Neural cell (in vitro differentiated cells): Measurements from ENCODE around the gene SETX. TPM values are rescaled to one million over a fixed set of nuclear protein-coding genes. Genes with fewer than 3 reads are reported as not detected.

Experiments
- H2AFZ ChIP-seq: fragments of 200-600, 300-800 bp; sonication (generic), shearing (Covaris generic); 2 replicates; pipeline ENCODE4 v1.6.0; 2014; ENCODE audit warnings: low read depth, mild to moderate bottlenecking, antibody characterized with exemption, low read length, moderate library complexity
- H3F3A ChIP-seq: fragments of 200-600 bp; shearing (Covaris generic); 2 replicates; pipeline ENCODE4 v1.6.1; 2016; ENCODE audit warnings: mild to moderate bottlenecking, moderate library complexity, mixed read lengths, antibody characterized with exemption, low read length; ENCODE audit not compliant: insufficient read depth, poor library complexity, severe bottlenecking
- H3K27ac ChIP-seq: fragments of 200-600, 300-800 bp; sonication (generic), shearing (Covaris generic); 2 replicates; pipeline ENCODE4 v1.5.1; 2014; ENCODE audit warnings: mild to moderate bottlenecking, low read length, moderate library complexity
- H3K27me3 ChIP-seq: fragments of 300-800, 200-600 bp; sonication (generic), shearing (Covaris generic); 2 replicates; pipeline ENCODE4 v1.6.0; 2014; ENCODE audit warnings: mild to moderate bottlenecking, low read depth, low read length, moderate library complexity; ENCODE audit not compliant: insufficient read depth
- H3K36me3 ChIP-seq: fragments of 300-800, 200-600 bp; sonication (generic), shearing (Covaris generic); 2 replicates; pipeline ENCODE4 v1.5.1; 2014; ENCODE audit warnings: mild to moderate bottlenecking, antibody characterized with exemption, low read length, moderate library complexity; ENCODE audit not compliant: insufficient read depth
- H3K4me2 ChIP-seq: fragments of 300-800, 200-600 bp; sonication (generic), shearing (Covaris generic); 2 replicates; pipeline ENCODE4 v1.6.0; 2014; ENCODE audit warnings: mild to moderate bottlenecking, low read length
- H3K4me3 ChIP-seq: fragments of 300-800, 200-600 bp; sonication (generic), shearing (Covaris generic); 2 replicates; pipeline ENCODE4 v1.5.1; 2014; ENCODE audit warnings: mild to moderate bottlenecking, low read length, moderate library complexity
- H3K79me2 ChIP-seq: fragments of 200-600 bp; shearing (Covaris generic); replicated peaks from 2 replicates; pipeline ENCODE4 v1.6.0; 2014; ENCODE audit warnings: mild to moderate bottlenecking, low read length, moderate library complexity; ENCODE audit not compliant: insufficient read depth
- H3K9ac ChIP-seq: fragments of 300-800, 200-600 bp; sonication (generic), shearing (Covaris generic); 2 replicates; pipeline ENCODE4 v1.6.1; 2016; ENCODE audit warnings: mild to moderate bottlenecking, low read length, mixed read lengths
- H3K9me2 ChIP-seq: fragments of 200-600 bp; shearing (Covaris generic); 2 replicates; pipeline ENCODE4 v1.6.1; 2016; ENCODE audit warnings: mild to moderate bottlenecking, low read length, mixed read lengths; ENCODE audit not compliant: insufficient read depth
- H3K9me3 ChIP-seq: fragments of 200-600, 300-800 bp; sonication (generic), shearing (Covaris generic); 2 replicates; pipeline ENCODE4 v1.6.1; 2016; ENCODE audit warnings: mild to moderate bottlenecking, mixed run types, low read length, moderate library complexity, mixed read lengths
- H4K20me1 ChIP-seq: fragments of 200-600 bp; shearing (Covaris generic); 2 replicates; pipeline ENCODE4 v1.6.1; 2016; ENCODE audit warnings: mild to moderate bottlenecking, mixed run types; ENCODE audit not compliant: insufficient read depth
- CTCF ChIP-seq: fragments of 450-650 bp; IDR thresholded peaks from 2 replicates; pipeline ENCODE4 v1.5.1; 2014; ENCODE audit warnings: antibody characterized with exemption, mild to moderate bottlenecking, moderate library complexity; ENCODE audit not compliant: poor library complexity, severe bottlenecking
- EP300 ChIP-seq: fragments of 450-650 bp; conservative IDR thresholded peaks from 2 replicates; pipeline ENCODE4 v1.6.1; 2014; ENCODE audit warnings: antibody characterized with exemption, mild to moderate bottlenecking, moderate library complexity; ENCODE audit not compliant: poor library complexity, severe bottlenecking
- EZH2 ChIP-seq: fragments of 200-600, 300-800 bp; shearing (Covaris generic), sonication (generic); IDR thresholded peaks from 2 replicates; pipeline ENCODE4 v1.6.1; 2014; ENCODE audit warnings: antibody characterized with exemption, low read length, borderline replicate concordance, mild to moderate bottlenecking; ENCODE audit not compliant: insufficient read depth, poor library complexity, severe bottlenecking
- MXI1 ChIP-seq: fragments of 450-650 bp; conservative IDR thresholded peaks from 2 replicates; pipeline ENCODE4 v1.6.1; 2014; ENCODE audit warnings: antibody characterized with exemption, mild to moderate bottlenecking; ENCODE audit not compliant: poor library complexity, severe bottlenecking
- POLR2AphosphoS5 ChIP-seq: IDR thresholded peaks from 2 replicates; pipeline ENCODE4 v1.6.1; 2012
- RAD21 ChIP-seq: fragments of 450-650 bp; conservative IDR thresholded peaks from 2 replicates; pipeline ENCODE4 v1.6.1; 2014; ENCODE audit warnings: antibody characterized with exemption, mild to moderate bottlenecking, moderate library complexity
- REST ChIP-seq: IDR thresholded peaks from 2 replicates; pipeline ENCODE4 v1.6.1; 2012; ENCODE audit warnings: borderline replicate concordance
- SMC3 ChIP-seq: fragments of 450-650 bp; conservative IDR thresholded peaks from 2 replicates; pipeline ENCODE4 v1.6.1; 2014; ENCODE audit warnings: antibody characterized with exemption, mild to moderate bottlenecking, moderate library complexity; ENCODE audit not compliant: poor library complexity
- TAF1 ChIP-seq: IDR thresholded peaks from 2 replicates; pipeline ENCODE4 v1.6.1; 2012; ENCODE audit warnings: low read depth
- polyA plus RNA-seq: library from polyadenylated mRNA; depleted of rRNA; stranded (reverse); fragments of >200 nt; gene quantifications from 2 replicates; pipeline ENCODE4 v1.2.3, GENCODE V29; 2014

SETX gene
- polyA plus RNA-seq, 1 donor from 2014 or later, result 32.0 TPM

- H3K27me3 ChIP-seq, result no peaks in the 10 kb centered on the region
- H2AFZ ChIP-seq, result no peak overlapping the region
- H4K20me1 ChIP-seq, result no peaks in the 10 kb centered on the region
- no peak overlapping the region for H3K27ac ChIP-seq
- H3K79me2 ChIP-seq, result no peaks in the 10 kb centered on the region
- H3K36me3 ChIP-seq, result peaks cover 5% of the 10 kb centered on the region
- H3K9me2 ChIP-seq, result no peaks in the 10 kb centered on the region
- no peak for TF ChIP-seq EP300
- no peak for TF ChIP-seq EZH2
- no peak for TF ChIP-seq POLR2AphosphoS5
- no peak overlapping the region for H3K4me2 ChIP-seq
- H3F3A ChIP-seq, result peaks cover 3% of the 10 kb centered on the region
- no peak overlapping the region for H3K4me3 ChIP-seq
- no peaks in the 10 kb centered on the region for H3K9me3 ChIP-seq
- H3K9ac ChIP-seq, result no peak overlapping the region
Measured at GRCh38 chr9:132312426-132312825, 42.4 kb downstream of the SETX start.

- no peak for TF ChIP-seq EP300
- no peak for TF ChIP-seq TAF1
- TF ChIP-seq RAD21, result no peak
- no peak for TF ChIP-seq REST
- no peak for TF ChIP-seq CTCF
- TF ChIP-seq SMC3, result no peak
- TF ChIP-seq POLR2AphosphoS5, result no peak
- no peak for TF ChIP-seq EZH2
- no peaks in the 10 kb centered on the region for H3K79me2 ChIP-seq
- H3K4me3 ChIP-seq, result no peak overlapping the region
Measured at GRCh38 chr9:132311978-132312377, 42.8 kb downstream of the SETX start.

GRCh38 chr9:132309056-132309455, 45.7 kb downstream of the SETX start:
- Histone ChIP-seq H4K20me1 (no peaks in the 10 kb centered on the region), H3K9me3 (no peaks in the 10 kb centered on the region), H3K9ac (no peak overlapping the region)

More at GRCh38 chr9:132311978-132312377, 42.8 kb downstream of the SETX start:
- peaks cover 5% of the 10 kb centered on the region for H3K36me3 ChIP-seq
- no peak overlapping the region for H3K4me2 ChIP-seq
- H3K9me3 ChIP-seq, result no peaks in the 10 kb centered on the region
- no peaks in the 10 kb centered on the region for H3K27me3 ChIP-seq
- no peaks in the 10 kb centered on the region for H4K20me1 ChIP-seq
- no peaks in the 10 kb centered on the region for H3K9me2 ChIP-seq
- H3K9ac ChIP-seq, result no peak overlapping the region
- H3F3A ChIP-seq, result peaks cover 3% of the 10 kb centered on the region
- H3K27ac ChIP-seq, result no peak overlapping the region
- no peak overlapping the region for H2AFZ ChIP-seq

More at GRCh38 chr9:132309056-132309455, 45.7 kb downstream of the SETX start:
- Histone ChIP-seq H3K4me3 (no peak overlapping the region), H3K79me2 (no peaks in the 10 kb centered on the region), H3K9me2 (no peaks in the 10 kb centered on the region), H2AFZ (no peak overlapping the region), H3K4me2 (no peak overlapping the region), H3K27ac (no peak overlapping the region), H3K36me3 (peaks cover 5% of the 10 kb centered on the region), H3K27me3 (no peaks in the 10 kb centered on the region), H3F3A (no peaks in the 10 kb centered on the region)
- TF ChIP-seq RAD21, result no peak
- no peak for TF ChIP-seq POLR2AphosphoS5
- no peak for TF ChIP-seq CTCF
- TF ChIP-seq SMC3, result no peak
- no peak for TF ChIP-seq EZH2
- TF ChIP-seq MXI1, result no peak
- TF ChIP-seq REST, result no peak
- TF ChIP-seq TAF1, result no peak
- TF ChIP-seq EP300, result no peak
